PFSK-1 (cell line): ENCODE results near the gene NCAPH2.

Experiments used
- POLR2AphosphoS5 ChIP-seq: IDR thresholded peaks from 2 replicates; pipeline ENCODE4 v1.6.1; 2012; ENCODE audit warnings: low read depth, mild to moderate bottlenecking, control low read depth, low read length, moderate library complexity
- REST ChIP-seq, 2 experiments: IDR thresholded peaks; 2 replicates each; pipeline versions ENCODE4 v1.6.1 to v1.8.0; 2011 to 2012; ENCODE audit warnings: low read depth in 2 of 2, low read length in 2 of 2, control low read depth in 1 of 2, inconsistent platforms in 1 of 2, mild to moderate bottlenecking in 1 of 2, moderate library complexity in 1 of 2; ENCODE audit not compliant: insufficient read depth in 1 of 2
- SIN3A ChIP-seq: IDR thresholded peaks from 2 replicates; pipeline ENCODE4 v1.6.1; 2012; ENCODE audit warnings: mild to moderate bottlenecking, low read length, moderate library complexity, borderline replicate concordance; ENCODE audit not compliant: insufficient read depth

DNA sequence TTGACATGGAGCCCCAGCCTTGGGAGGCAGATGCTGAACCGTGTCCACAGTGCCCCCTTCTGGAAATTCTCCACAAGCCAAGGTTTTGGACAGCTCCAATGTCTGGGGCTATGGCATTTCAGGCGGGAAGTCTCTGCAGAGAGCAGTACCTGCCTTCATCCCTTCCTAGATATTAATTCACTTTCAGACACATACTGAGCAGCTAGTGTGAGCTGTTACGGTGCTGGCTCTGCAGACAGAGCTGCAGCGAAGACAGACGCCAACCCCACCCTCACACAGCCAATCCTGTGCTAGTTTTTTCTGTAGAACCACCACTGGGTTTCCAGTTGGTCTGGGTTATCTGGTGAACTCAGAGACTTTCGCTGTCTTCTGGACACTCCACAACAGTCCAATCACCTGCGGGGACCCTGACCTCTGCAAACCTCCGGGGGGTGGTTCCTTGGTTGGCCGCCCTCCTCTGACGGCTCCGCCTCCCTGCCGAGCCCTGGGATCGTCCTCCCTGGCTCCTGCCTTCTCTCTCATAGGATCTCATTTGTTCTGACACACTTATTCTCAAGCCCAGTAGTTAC, 9.6 kb upstream of the NCAPH2 start:
- TF ChIP-seq REST (IDR thresholded peaks at IDR 0.05; ENCODE audit: insufficient read depth in 1 of 2, low read depth in 2 of 2, low read length in 2 of 2) = peak; percentile 77 to 89
- no peak for TF ChIP-seq SIN3A
- no peak for TF ChIP-seq POLR2AphosphoS5
